ENCODE results near the gene AP2B1.

- TF ChIP-seq CTCF (optimal IDR thresholded peaks at IDR 0.05 in 1 of 3, IDR thresholded peaks at IDR 0.05 in 1 of 3, conservative IDR thresholded peaks at IDR 0.05 in 1 of 3; ENCODE audit: extremely low read depth in 1 of 3, insufficient read depth in 2 of 3, low read length in 3 of 3) (no peak), EZH2 (IDR thresholded peaks at IDR 0.05; ENCODE audit: low read length) (no peak)
Measured at GRCh38 chr17:35765086-35765710, 178.1 kb downstream of the AP2B1 start.
